AG04449 (cell line): ENCODE measurements around the gene ELOVL5.
"Not testable (repeated sequence)": the region's sequence is repeated elsewhere in the genome, so short reads cannot be mapped to it uniquely, and the experiment has no call there.

Experiments
- CTCF ChIA-PET: fragments of 350-600 bp; formaldehyde crosslinking; extraction: SDS; loops from one replicate; lab custom pipeline; 2021; ENCODE audit warnings: antibody characterized with exemption; lab: Yijun Ruan, JAX
- POLR2A ChIA-PET: fragments of 400-600, 350-600 bp; formaldehyde crosslinking; extraction: SDS; loops from one replicate; lab custom pipeline; 2020; ENCODE audit warnings: antibody characterized with exemption, inconsistent platforms; lab: Yijun Ruan, JAX
- DNase-seq: peaks from one replicate; pipeline ENCODE4 v3.0.0-alpha.2; 2010; ENCODE audit warnings: low read depth, low spot score
- H3K4me3 ChIP-seq: 2 replicates; pipeline ENCODE4 v1.5.1; 2011; ENCODE audit warnings: low read depth, mild to moderate bottlenecking, control low read depth, low read length
- TF ChIP-seq, protein P1 (sequence below): IDR thresholded peaks from one replicate; pipeline ENCODE4 v1.5.1; 2011; ENCODE audit warnings: mild to moderate bottlenecking, moderate library complexity, low read length, control low read depth, inconsistent platforms; ENCODE audit not compliant: insufficient read depth; ENCODE audit errors: missing control alignments

ELOVL5 gene

DNA sequence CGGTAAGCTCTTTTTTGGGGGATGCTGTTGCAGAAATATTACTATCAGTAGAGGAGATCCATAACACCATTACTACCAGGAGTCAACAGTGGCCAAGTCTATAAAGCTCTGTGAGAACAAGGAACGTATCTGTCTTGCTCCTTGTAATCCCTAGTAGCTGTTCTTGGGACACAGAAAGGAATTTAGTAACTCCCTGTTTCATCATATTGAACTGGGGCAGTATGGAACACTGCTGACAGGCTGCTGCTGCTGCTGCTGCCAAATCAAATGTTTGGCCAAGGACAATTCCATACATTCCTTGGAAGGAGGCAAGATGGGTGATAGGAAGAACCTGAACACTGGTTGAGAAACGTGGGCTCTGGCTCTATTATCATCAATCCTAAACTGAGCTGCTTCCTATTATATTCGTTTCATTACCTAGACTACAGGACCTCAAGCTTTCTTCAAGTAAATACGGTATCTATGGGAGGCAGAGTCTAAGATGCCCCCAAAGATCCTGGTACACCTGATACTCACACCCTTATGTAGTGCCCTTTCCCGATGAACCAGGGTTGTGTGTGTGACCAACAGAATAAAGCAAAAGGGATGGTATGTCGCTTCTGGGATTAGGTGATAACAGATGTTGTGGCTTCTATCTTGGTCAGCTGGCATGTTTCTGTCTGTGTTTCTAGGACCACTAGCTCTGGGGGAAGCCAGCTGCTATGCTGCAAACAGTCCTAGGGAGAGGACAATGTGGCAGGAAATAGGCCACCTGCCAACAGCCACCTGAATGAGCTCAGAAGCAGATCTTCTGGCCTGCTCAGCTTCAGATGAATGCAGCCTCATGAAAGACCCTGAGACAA, 39.5 kb downstream of the ELOVL5 start:
- peak; percentile 41 for DNase-seq
- ChIA-PET CTCF (interaction anchor here (0.9 to 2.0 kb wide), 6 partner anchors 9 to 140 kb away, joined by 3 to 7 read pairs (median 3); no protein-coding TSS in a partner anchor), POLR2A (no interaction called here)
- no peak overlapping the region for H3K4me3 ChIP-seq
- TF ChIP-seq, protein P1, sequence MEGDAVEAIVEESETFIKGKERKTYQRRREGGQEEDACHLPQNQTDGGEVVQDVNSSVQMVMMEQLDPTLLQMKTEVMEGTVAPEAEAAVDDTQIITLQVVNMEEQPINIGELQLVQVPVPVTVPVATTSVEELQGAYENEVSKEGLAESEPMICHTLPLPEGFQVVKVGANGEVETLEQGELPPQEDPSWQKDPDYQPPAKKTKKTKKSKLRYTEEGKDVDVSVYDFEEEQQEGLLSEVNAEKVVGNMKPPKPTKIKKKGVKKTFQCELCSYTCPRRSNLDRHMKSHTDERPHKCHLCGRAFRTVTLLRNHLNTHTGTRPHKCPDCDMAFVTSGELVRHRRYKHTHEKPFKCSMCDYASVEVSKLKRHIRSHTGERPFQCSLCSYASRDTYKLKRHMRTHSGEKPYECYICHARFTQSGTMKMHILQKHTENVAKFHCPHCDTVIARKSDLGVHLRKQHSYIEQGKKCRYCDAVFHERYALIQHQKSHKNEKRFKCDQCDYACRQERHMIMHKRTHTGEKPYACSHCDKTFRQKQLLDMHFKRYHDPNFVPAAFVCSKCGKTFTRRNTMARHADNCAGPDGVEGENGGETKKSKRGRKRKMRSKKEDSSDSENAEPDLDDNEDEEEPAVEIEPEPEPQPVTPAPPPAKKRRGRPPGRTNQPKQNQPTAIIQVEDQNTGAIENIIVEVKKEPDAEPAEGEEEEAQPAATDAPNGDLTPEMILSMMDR, result no peak

DNA sequence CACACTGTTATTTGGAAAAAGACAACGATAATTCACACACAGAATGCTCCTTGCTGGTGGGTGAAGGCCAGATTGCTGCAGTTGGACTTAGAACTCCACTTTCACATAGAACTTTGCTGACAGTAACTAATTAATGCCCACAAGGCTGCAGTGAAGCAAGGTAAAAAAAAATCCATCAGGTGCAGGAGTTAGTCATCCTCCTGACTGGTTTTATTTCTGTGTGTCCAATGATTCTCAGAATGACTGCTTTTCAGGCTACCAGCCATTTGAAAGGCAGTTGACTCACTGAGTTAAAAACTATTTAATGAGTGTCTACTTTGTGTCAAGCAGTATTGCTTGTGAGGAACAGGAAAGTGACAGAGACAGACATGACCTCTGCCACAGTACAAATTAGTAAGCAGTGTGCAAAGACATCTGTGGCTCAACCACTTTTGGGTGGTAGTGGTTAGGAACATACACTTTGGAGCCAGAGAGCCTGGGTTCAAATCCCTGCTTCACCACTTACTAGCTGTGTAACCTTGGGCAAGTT, 41.9 kb downstream of the ELOVL5 start:
- ChIA-PET POLR2A (interaction anchor here (0.5 kb wide), 1 partner anchor 172 kb away, joined by 3 read pairs; no protein-coding TSS in a partner anchor), CTCF (interaction anchor here (0.8 kb wide), 1 partner anchor 177 kb away, joined by 3 read pairs; no protein-coding TSS in a partner anchor)
- DNase-seq, result no peak
- no peak overlapping the region for H3K4me3 ChIP-seq
- TF ChIP-seq, protein P1, result no peak

DNA sequence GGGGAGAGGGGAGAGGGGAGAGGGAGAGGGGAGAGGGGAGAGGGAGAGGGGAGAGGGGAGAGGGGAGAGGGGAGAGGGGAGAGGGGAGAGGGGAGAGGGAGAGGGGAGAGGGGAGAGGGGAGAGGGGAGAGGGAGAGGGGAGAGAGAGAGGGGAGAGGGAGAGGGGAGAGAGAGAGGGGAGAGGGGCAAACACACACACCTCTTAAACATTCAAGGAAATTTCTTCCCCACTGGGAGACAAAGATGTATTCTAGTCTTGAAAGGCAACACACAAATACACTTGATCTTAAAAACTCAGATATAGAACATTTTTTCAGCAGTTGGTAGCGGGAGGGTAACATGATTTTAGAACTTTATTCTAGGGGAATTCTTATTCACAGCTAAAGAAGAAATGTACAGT, 42.5 kb downstream of the ELOVL5 start:
- CTCF ChIA-PET, POLR2A ChIA-PET, DNase-seq, H3K4me3 ChIP-seq: not testable (repeated sequence)

DNA sequence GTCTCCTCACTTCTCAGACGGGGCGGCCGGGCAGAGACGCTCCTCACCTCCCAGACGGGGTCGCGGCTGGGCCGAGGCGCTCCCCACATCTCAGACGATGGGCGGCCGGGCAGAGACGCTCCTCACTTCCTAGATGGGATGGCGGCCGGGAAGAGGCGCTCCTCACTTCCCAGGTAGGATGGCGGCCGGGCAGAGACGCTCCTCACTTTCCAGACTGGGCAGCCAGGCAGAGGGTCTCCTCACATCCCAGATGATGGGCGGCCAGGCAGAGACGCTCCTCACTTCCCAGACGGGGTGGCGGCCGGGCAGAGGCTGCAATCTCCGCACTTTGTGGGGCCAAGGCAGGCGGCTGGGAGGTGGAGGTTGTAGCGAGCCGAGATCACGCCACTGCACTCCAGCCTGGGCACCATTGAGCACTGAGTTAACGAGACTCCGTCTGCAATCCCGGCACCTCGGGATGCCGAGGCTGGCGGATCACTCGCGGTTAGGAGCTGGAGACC, 43.2 kb downstream of the ELOVL5 start:
- POLR2A ChIA-PET, DNase-seq, CTCF ChIA-PET, H3K4me3 ChIP-seq: not testable (repeated sequence)

DNA sequence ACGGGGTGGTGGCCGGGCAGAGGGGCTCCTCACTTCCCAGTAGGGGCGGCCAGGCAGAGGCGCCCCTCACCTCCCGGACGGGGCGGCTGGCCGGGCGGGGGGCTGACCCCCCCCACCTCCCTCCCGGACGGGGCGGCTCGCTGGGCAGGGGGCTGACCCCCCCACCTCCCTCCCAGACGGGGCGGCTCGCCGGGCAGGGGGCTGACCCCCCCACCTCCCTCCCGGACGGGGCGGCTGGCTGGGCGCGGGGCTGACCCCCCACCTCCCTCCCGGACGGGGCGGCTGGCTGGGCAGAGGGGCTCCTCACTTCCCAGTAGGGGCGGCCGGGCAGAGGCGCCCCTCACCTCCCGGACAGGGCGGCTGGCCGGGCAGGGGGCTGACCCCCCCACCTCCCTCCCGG, 43.8 kb downstream of the ELOVL5 start:
- DNase-seq, CTCF ChIA-PET, POLR2A ChIA-PET, H3K4me3 ChIP-seq: not testable (repeated sequence)

DNA sequence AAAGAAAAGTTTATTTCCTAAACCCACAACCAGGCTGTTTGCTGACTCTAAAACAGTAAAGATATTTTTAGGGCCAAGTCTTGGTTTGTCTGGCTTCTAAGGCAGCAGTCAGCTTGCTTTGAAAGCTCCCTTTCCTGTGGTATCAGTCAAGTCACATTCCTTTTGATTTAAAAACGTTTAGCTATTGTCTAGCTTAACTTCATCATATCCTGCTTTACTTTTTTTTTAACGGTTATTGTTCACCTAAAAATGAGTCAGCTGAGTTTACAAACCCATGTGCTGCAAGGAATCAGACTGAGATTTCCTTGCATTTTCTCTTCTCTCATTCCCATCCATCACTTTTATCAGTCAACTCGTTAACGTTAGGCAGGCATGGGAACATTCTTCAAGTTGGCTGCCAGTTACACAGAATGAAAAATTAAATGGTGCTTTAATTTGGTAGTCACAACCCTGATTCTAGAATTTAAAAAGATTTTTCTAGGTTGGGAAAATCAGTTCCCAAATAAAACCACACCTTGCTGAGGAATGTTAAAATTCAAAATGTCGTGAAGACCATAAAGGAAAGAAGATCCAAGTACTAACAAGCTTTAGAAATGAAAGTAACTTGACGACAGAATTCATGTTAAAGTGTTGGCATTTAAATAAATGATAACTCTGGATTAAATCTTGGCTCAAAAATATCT, 45.9 kb downstream of the ELOVL5 start:
- CTCF ChIA-PET, result interaction anchor here (1.6 to 2.5 kb wide), 2 partner anchors 9 to 46 kb away, joined by 4 to 10 read pairs; partner anchors contain the start of gene ELOVL5
- TF ChIP-seq, protein P1, result no peak
- H3K4me3 ChIP-seq, result no peak overlapping the region; the same call in 1 of the 2 replicates
- DNase-seq, result no peak
- POLR2A ChIA-PET, result no interaction called here

DNA sequence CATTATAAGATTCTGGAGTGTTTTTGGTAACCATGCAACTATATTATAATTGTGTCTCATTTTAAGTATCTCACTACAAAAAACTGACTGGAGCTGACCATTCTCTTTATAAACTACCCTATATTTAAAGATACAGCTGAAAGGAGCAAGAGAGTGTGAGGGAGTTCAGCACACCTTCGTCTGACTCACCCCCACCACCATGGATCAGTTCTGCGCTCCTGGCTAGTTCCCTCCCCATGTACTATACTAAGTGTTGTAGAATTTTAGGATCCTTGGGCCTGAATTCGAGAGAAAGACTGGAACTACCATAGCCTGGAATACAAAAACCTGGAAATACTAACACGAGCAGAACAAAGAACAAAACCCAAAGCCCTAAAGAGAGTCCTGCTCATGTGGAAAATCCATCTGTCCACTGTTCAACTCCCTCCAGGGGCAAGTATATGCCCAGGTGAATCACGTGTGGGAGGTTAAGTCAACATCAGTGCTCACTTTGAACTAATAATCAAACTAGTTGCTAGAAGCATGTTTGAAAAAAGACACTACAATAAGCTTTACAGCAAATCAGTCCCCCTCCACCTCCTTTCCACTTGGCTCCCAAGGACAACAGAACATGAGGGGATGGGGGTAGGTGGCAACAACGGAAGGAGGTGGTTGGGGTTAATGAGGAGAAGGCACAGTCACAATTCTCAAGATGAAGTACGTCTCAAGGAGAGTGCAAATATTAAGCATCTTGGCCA, 46.8 kb downstream of the ELOVL5 start:
- POLR2A ChIA-PET, result interaction anchor here (0.6 kb wide), 1 partner anchor 265 kb away, joined by 3 read pairs; no protein-coding TSS in a partner anchor
- no peak overlapping the region for H3K4me3 ChIP-seq
- TF ChIP-seq, protein P1, result no peak
- no peak for DNase-seq
- CTCF ChIA-PET, result interaction anchor here (1.0 to 2.5 kb wide), 7 partner anchors 8 to 135 kb away, joined by 3 to 10 read pairs (median 4); partner anchors contain the start of gene ELOVL5
